Lower lobe of right lung (tissue), 2 donors: ENCODE measurements around the gene ACTN1. TPM values are rescaled to one million over a fixed set of nuclear protein-coding genes. Genes with fewer than 3 reads are reported as not detected.
"Not testable (repeated sequence)": the region's sequence is repeated elsewhere in the genome, so short reads cannot be mapped to it uniquely, and the experiment has no call there.

Experiments used
- ATAC-seq, 2 donors: fragments of 200-7000 bp; cut with Tn5 transposase; one replicate each; pipeline ENCODE4 v1.9.1; 2020 to 2022; ENCODE audit warnings: mild to moderate bottlenecking in 2 of 2, moderate library complexity in 2 of 2
- DNase-seq: peaks from one replicate; pipeline ENCODE4 v3.0.0-alpha.2; 2020
- H3K27ac ChIP-seq: fragments of 200-600 bp; one replicate; pipeline ENCODE4 v1.8.0; 2022
- H3K27me3 ChIP-seq: fragments of 200-600 bp; one replicate; pipeline ENCODE4 v1.8.0; 2022; ENCODE audit warnings: low read depth
- H3K36me3 ChIP-seq: fragments of 200-600 bp; one replicate; pipeline ENCODE4 v1.8.0; 2022; ENCODE audit warnings: mild to moderate bottlenecking
- H3K4me1 ChIP-seq: fragments of 200-600 bp; one replicate; pipeline ENCODE4 v1.8.0; 2022
- H3K4me3 ChIP-seq: fragments of 200-600 bp; one replicate; pipeline ENCODE4 v1.8.0; 2022; ENCODE audit warnings: mild to moderate bottlenecking
- H3K9me3 ChIP-seq: fragments of 200-600 bp; one replicate; pipeline ENCODE4 v1.8.0; 2022
- intact Hi-C: fragments of 100-400 bp; cut with DNase I; formaldehyde crosslinking; loops from one replicate; pipeline ENCODE4 v1.11.0; 2022
- total RNA-seq: library from RNA; stranded (reverse); fragmentation: NEBNext Ultra II Directional; extraction: Animal tissue kit (Norgen Biotek cat#: 25700); gene quantifications from one replicate; pipeline ENCODE4 v1.2.1, GENCODE V29; 2021
- TF ChIP-seq, protein P1 (sequence below): fragments of 200-600 bp; IDR thresholded peaks from one replicate; pipeline ENCODE4 v1.8.0; 2022; ENCODE audit warnings: antibody characterized with exemption, mild to moderate bottlenecking
- donor health status: DM: no; HTN: yes; CAD: no; lungs with severe emphysema.

ACTN1 gene
- total RNA-seq, 1 donor from 2014 or later, result 124 TPM

GRCh38 chr14:68975667-68976066, 3.4 kb downstream of the ACTN1 start:
- Histone ChIP-seq H3K4me1 (peaks cover 47% of the 10 kb centered on the region), H3K27ac (peak overlapping the region; percentile 24), H3K36me3 (peaks cover 20% of the 10 kb centered on the region), H3K9me3 (no peaks in the 10 kb centered on the region), H3K27me3 (no peaks in the 10 kb centered on the region), H3K4me3 (no peak overlapping the region)
- TF ChIP-seq, protein P1, sequence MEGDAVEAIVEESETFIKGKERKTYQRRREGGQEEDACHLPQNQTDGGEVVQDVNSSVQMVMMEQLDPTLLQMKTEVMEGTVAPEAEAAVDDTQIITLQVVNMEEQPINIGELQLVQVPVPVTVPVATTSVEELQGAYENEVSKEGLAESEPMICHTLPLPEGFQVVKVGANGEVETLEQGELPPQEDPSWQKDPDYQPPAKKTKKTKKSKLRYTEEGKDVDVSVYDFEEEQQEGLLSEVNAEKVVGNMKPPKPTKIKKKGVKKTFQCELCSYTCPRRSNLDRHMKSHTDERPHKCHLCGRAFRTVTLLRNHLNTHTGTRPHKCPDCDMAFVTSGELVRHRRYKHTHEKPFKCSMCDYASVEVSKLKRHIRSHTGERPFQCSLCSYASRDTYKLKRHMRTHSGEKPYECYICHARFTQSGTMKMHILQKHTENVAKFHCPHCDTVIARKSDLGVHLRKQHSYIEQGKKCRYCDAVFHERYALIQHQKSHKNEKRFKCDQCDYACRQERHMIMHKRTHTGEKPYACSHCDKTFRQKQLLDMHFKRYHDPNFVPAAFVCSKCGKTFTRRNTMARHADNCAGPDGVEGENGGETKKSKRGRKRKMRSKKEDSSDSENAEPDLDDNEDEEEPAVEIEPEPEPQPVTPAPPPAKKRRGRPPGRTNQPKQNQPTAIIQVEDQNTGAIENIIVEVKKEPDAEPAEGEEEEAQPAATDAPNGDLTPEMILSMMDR, result no peak
- intact Hi-C loops, result no loop called here
- ATAC-seq (no peak), DNase-seq (no peak)

DNA sequence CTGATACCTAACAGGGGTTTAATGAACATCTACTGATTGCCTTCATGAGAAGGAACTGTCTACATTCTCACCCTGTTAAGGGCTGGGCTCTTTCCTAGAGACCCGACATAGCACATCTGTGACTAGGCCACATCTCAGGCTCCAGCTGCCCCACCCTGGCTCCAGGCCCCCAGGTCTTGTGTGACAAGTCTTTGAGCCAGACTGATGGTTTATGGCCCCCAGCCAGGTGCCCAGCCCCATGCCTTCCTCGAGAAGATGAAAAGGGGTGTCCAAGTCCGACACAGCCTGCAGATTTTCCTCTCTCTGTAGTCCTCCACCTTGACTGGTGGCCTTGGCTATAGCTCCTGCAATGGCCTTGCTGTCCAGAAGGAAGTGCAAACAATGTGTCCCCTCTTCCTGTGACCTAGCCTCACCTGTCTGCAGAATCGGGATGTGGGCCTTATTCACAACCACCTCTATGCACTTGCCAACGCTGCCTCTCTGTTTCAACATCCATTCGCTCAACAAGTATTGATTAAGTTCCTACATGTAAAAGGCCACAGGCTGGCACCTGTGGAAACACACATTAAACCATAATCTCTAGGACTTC, 4.2 kb downstream of the ACTN1 start:
- Histone ChIP-seq H3K4me3 (no peak overlapping the region), H3K27ac (no peak overlapping the region), H3K27me3 (no peaks in the 10 kb centered on the region), H3K4me1 (peaks cover 50% of the 10 kb centered on the region), H3K9me3 (no peaks in the 10 kb centered on the region), H3K36me3 (peaks cover 20% of the 10 kb centered on the region)
- TF ChIP-seq, protein P1, result no peak
- DNase-seq, result no peak
- ATAC-seq, result no peak
- intact Hi-C loops, result no loop called here

GRCh38 chr14:68973639-68974038, 5.5 kb downstream of the ACTN1 start:
- H3K4me1 ChIP-seq, result peaks cover 61% of the 10 kb centered on the region
- ATAC-seq (no peak), DNase-seq (no peak)
- H3K27ac ChIP-seq, result no peak overlapping the region
- no peaks in the 10 kb centered on the region for H3K27me3 ChIP-seq
- TF ChIP-seq, protein P1, result no peak
- peaks cover 20% of the 10 kb centered on the region for H3K36me3 ChIP-seq
- no peaks in the 10 kb centered on the region for H3K9me3 ChIP-seq
- intact Hi-C loops, result no loop called here
- H3K4me3 ChIP-seq, result no peak overlapping the region

DNA sequence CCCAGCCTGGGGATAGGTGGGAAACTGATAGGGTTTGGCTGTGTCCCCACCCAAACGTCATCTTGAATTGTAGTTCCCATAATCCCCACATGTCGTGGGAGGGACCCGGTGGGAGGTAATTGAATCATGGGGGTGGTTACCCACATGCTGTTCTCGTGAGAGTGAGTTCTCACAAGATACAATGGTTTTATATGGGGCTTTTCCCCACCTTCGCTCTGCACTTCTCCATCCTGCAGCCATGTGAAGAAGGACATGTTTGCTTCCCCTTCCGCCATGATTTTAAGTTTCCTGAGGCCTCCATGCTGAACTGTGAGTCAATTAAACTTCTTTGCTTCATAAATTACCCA, 5.9 kb downstream of the ACTN1 start:
- H3K27ac ChIP-seq, DNase-seq, H3K27me3 ChIP-seq, H3K9me3 ChIP-seq, ATAC-seq, H3K4me3 ChIP-seq, intact Hi-C loops: not testable (repeated sequence)
- H3K4me1 ChIP-seq, result peaks cover 65% of the 10 kb centered on the region
- H3K36me3 ChIP-seq, result peaks cover 20% of the 10 kb centered on the region

- no peak overlapping the region for H3K4me3 ChIP-seq
- no peaks in the 10 kb centered on the region for H3K27me3 ChIP-seq
- no peaks in the 10 kb centered on the region for H3K9me3 ChIP-seq
- peaks cover 20% of the 10 kb centered on the region for H3K36me3 ChIP-seq
- H3K27ac ChIP-seq, result no peak overlapping the region
- H3K4me1 ChIP-seq, result peaks cover 66% of the 10 kb centered on the region
- DNase-seq (no peak), ATAC-seq (no peak)
- intact Hi-C loops, result no loop called here
- TF ChIP-seq, protein P1, result no peak
Measured at GRCh38 chr14:68972507-68973218, 6.4 kb downstream of the ACTN1 start.

DNA sequence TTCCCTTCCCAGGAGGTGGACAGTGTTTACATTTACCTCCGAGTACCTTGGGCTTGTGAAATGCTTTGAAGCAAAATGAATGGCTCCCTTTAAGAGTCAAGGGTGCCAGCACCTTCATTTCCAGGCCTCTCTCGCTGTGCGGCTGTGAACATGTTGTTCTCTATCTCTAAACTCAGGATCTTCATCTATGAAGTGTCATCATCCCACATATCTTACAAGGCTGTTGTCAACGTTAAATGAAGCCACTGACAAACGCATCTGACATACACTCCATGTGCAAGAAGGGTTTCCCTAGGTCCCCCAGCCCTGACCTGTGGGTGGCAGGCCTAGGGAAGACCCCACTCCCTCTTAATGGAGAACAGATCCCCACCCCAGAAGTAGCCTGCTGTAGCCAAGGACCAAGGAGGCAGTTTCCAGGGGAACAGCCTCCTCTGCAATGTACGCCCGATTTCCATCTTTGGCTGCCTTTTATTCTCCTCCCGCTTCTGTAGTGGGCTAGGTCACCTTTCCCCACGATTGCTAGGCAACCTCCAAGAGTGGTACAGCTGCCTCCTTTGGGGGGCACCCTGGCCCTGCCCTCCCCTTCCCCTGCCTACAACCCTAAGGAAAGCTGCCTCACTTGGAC, 7.6 kb downstream of the ACTN1 start:
- H3K36me3 ChIP-seq, result peaks cover 20% of the 10 kb centered on the region
- no peak overlapping the region for H3K4me3 ChIP-seq
- peaks cover 66% of the 10 kb centered on the region for H3K4me1 ChIP-seq
- intact Hi-C loops, result no loop called here
- ATAC-seq (peak in 1 of 2 donors; percentile 24), DNase-seq (no peak)
- H3K27ac ChIP-seq, result no peak overlapping the region
- H3K27me3 ChIP-seq, result no peaks in the 10 kb centered on the region
- TF ChIP-seq, protein P1, result no peak
- H3K9me3 ChIP-seq, result no peaks in the 10 kb centered on the region
